Measurements from ENCODE around the gene FERMT1. TPM values are rescaled to one million over a fixed set of nuclear protein-coding genes. Genes with fewer than 3 reads are reported as not detected.

Gene FERMT1
- total and polyA plus RNA-seq, 2 of the 13 experiments (the other 11 are each of a cell fraction or from before 2014, with no cell fraction given) = 15.8 to 29.5 TPM

DNA sequence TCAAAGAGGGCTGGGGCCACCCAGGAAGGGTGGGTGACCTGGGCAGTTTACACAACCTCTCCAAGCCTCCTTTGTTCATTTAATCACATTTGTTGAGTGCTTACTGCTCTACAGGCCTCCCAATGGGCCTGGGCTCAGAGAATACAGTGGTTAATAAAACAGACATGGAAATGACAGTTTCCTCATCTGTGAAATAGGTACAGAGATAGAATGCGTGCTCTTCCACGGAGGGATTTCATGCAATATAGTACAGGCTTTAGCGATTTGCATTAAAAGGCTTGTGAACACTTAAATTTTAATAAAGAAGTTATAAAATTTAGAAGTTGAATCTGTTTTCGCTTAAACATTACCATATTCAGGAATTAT lies 802 bp upstream of the FERMT1 start (continued):
- TF ChIP-seq ZNF264 (CRISPR knock-in tag; IDR thresholded peaks at IDR 0.05) (peak; percentile 74; the same call in 1 of the 2 replicates), RBM39 (IDR thresholded peaks at IDR 0.05; ENCODE audit: low read depth, low read length, poor library complexity, severe bottlenecking) (no peak), TEF (CRISPR knock-in tag; IDR thresholded peaks at IDR 0.05) (0 out of 2 replicates have a peak, but pooled peaks have one; percentile 4), BRF2 (CRISPR knock-in tag; IDR thresholded peaks at IDR 0.05) (no peak), ZNF547 (CRISPR knock-in tag; IDR thresholded peaks at IDR 0.05) (no peak), ZNF800 (CRISPR knock-in tag; IDR thresholded peaks at IDR 0.05) (no peak), ETV6 (CRISPR knock-in tag; conservative IDR thresholded peaks at IDR 0.05) (no peak), ZNF407 (CRISPR knock-in tag; IDR thresholded peaks at IDR 0.05; ENCODE audit: not compliant biosample characterization) (no peak), ZNF772 (CRISPR knock-in tag; IDR thresholded peaks at IDR 0.05) (no peak), RELA (CRISPR knock-in tag; IDR thresholded peaks at IDR 0.05) (0 out of 2 replicates have a peak, but pooled peaks have one; percentile 31), KDM1A (CRISPR knock-in tag; IDR thresholded peaks at IDR 0.05) (peak; percentile 94), ZNF383 (CRISPR knock-in tag; IDR thresholded peaks at IDR 0.05; ENCODE audit: borderline replicate concordance) (no peak), ZNF879 (CRISPR knock-in tag; IDR thresholded peaks at IDR 0.05) (no peak), SNAI1 (CRISPR knock-in tag; IDR thresholded peaks at IDR 0.05; ENCODE audit: borderline replicate concordance) (no peak; the same call in 1 of the 2 replicates), NFIC (IDR thresholded peaks at IDR 0.05; ENCODE audit: low read length) (no peak), ATF4 (CRISPR knock-in tag; IDR thresholded peaks at IDR 0.05) (no peak)
- TF ChIP-seq, protein P1, sequence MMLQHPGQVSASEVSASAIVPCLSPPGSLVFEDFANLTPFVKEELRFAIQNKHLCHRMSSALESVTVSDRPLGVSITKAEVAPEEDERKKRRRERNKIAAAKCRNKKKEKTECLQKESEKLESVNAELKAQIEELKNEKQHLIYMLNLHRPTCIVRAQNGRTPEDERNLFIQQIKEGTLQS (CRISPR knock-in tag; IDR thresholded peaks at IDR 0.05) = no peak
